ENCODE measurements around the gene GPD1L. TPM values are rescaled to one million over a fixed set of nuclear protein-coding genes. Genes with fewer than 3 reads are reported as not detected.

The GPD1L gene
- total RNA-seq, 1 donor from 2014 or later = 18.9 TPM

- Mint-ChIP-seq H3K4me1 (ENCODE audit: low read depth) (peaks cover 2% of the 10 kb centered on the region), H3K27me3 (ENCODE audit: low read depth) (no peaks in the 10 kb centered on the region), H3K9me3 (no peaks in the 10 kb centered on the region), H3K27ac (no peak overlapping the region), H3K36me3 (ENCODE audit: low read depth) (peaks cover 35% of the 10 kb centered on the region), H3K4me3 (ENCODE audit: low read depth) (no peak overlapping the region)
- intact Hi-C loops (cut with micrococcal nuclease) = loop anchor here (10.0 kb wide), 1 partner anchor 533 kb away; no protein-coding TSS in a partner anchor
- DNase-seq (ENCODE audit: low spot score) = no peak
Observed at GRCh38 chr3:32147933-32148332, 41.5 kb downstream of the GPD1L start.

- no peak for DNase-seq (ENCODE audit: low spot score)
- Mint-ChIP-seq H3K4me1 (ENCODE audit: low read depth) (peaks cover 2% of the 10 kb centered on the region), H3K4me3 (ENCODE audit: low read depth) (no peak overlapping the region), H3K27ac (no peak overlapping the region), H3K27me3 (ENCODE audit: low read depth) (no peaks in the 10 kb centered on the region), H3K36me3 (ENCODE audit: low read depth) (peaks cover 35% of the 10 kb centered on the region), H3K9me3 (no peaks in the 10 kb centered on the region)
- intact Hi-C loops (cut with micrococcal nuclease) = loop anchor here (10.0 kb wide), 1 partner anchor 534 kb away; no protein-coding TSS in a partner anchor
Observed at GRCh38 chr3:32148351-32148750, 41.9 kb downstream of the GPD1L start.

DNA sequence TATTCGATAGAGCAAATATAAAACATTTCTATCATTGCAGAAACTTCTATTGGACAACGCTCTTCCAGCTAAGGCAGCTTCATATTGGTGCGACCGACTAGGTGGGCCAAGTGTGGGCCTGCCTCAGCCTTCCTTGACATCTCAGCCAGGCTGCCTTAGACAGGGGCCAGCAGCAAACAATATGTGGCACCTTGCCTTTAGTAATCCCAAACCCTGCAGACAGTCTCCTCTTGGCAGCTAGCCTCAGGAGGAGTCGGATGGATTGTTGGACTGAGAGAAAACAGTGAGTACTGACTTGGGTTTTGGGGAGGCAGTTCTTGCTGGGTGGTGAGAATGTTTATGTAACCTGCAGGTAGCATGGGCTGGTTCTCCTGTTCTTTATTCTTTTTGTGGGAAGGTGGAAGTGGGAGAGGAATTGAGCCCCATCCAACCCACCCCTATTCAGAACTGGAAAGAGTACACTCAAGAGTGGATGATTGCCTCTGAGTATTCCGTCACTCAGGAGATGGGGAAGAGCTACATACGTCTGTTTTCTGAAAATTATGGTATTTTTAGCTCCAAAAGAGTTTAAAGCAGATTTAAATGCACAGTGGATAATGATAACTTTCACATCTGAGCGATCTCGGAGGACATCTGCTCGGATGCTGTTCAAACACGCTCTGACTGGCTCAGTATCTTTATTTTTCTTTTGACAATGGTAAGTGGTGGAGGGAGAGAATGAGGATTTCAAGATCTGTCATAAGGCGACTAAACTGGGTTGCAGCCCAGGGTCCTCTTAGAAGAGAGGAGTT lies 47.2 kb downstream of the GPD1L start:
- no peaks in the 10 kb centered on the region for H3K4me1 Mint-ChIP-seq (ENCODE audit: low read depth)
- no peak overlapping the region for H3K4me3 Mint-ChIP-seq (ENCODE audit: low read depth)
- DNase-seq (ENCODE audit: low spot score) = no peak
- peaks cover 29% of the 10 kb centered on the region for H3K36me3 Mint-ChIP-seq (ENCODE audit: low read depth)
- no peaks in the 10 kb centered on the region for H3K9me3 Mint-ChIP-seq
- intact Hi-C loops (cut with micrococcal nuclease) = no loop called here
- no peak overlapping the region for H3K27ac Mint-ChIP-seq
- no peaks in the 10 kb centered on the region for H3K27me3 Mint-ChIP-seq (ENCODE audit: low read depth)

DNA sequence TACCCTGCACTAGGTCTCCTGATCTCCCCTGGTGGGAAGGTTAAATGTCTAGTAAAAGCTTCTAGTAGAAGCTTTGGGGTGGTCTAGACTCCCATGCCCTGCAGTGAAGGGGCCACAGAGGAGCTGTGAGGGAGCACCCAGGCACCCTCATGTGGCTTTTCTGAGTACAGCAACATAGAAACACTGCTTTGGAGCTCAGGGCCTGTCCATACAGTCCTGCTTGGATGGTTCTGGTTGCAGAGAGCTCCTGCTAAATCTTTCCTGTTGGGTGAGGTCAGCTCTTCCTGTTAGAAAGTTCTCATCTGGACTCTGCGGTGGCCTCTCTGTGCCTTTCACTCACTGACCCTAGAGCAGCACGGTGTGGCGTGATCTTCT lies 47.8 kb downstream of the GPD1L start:
- intact Hi-C loops (cut with micrococcal nuclease) = no loop called here
- Mint-ChIP-seq H3K4me3 (ENCODE audit: low read depth) (no peak overlapping the region), H3K36me3 (ENCODE audit: low read depth) (peaks cover 24% of the 10 kb centered on the region), H3K27me3 (ENCODE audit: low read depth) (no peaks in the 10 kb centered on the region), H3K9me3 (no peaks in the 10 kb centered on the region), H3K27ac (no peak overlapping the region), H3K4me1 (ENCODE audit: low read depth) (no peaks in the 10 kb centered on the region)
- no peak for DNase-seq (ENCODE audit: low spot score)

DNA sequence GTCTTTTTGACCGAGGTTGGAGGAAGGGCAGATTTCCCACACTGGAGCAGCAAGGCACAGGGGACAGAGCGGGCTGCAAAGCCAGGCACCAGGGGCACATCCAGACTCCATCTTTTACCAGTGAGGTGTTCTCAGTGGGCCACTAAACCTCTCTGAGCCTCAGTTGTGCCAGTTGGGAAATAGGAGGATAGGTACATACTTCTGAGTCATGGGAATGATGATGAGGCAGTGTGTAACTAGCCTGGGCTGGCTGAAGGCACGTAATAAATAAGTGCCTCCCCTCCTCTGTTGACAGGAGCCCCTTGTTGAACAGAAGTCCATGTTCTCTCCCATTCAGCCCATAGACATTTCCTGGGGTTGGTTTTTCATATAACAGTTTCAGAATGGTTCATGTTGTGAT lies 48.7 kb downstream of the GPD1L start:
- DNase-seq (ENCODE audit: low spot score) = no peak
- H3K9me3 Mint-ChIP-seq = no peaks in the 10 kb centered on the region
- H3K4me1 Mint-ChIP-seq (ENCODE audit: low read depth) = no peaks in the 10 kb centered on the region
- intact Hi-C loops (cut with micrococcal nuclease) = no loop called here
- no peak overlapping the region for H3K4me3 Mint-ChIP-seq (ENCODE audit: low read depth)
- H3K27ac Mint-ChIP-seq = no peak overlapping the region
- peaks cover 23% of the 10 kb centered on the region for H3K36me3 Mint-ChIP-seq (ENCODE audit: low read depth)
- no peaks in the 10 kb centered on the region for H3K27me3 Mint-ChIP-seq (ENCODE audit: low read depth)

- intact Hi-C loops (cut with micrococcal nuclease) = no loop called here
- no peak for DNase-seq (ENCODE audit: low spot score)
- Mint-ChIP-seq H3K27ac (no peak overlapping the region), H3K4me1 (ENCODE audit: low read depth) (no peaks in the 10 kb centered on the region), H3K36me3 (ENCODE audit: low read depth) (peaks cover 22% of the 10 kb centered on the region), H3K27me3 (ENCODE audit: low read depth) (no peaks in the 10 kb centered on the region), H3K9me3 (no peaks in the 10 kb centered on the region), H3K4me3 (ENCODE audit: low read depth) (no peak overlapping the region)
Observed at GRCh38 chr3:32157600-32158264, 51.3 kb downstream of the GPD1L start.

DNA sequence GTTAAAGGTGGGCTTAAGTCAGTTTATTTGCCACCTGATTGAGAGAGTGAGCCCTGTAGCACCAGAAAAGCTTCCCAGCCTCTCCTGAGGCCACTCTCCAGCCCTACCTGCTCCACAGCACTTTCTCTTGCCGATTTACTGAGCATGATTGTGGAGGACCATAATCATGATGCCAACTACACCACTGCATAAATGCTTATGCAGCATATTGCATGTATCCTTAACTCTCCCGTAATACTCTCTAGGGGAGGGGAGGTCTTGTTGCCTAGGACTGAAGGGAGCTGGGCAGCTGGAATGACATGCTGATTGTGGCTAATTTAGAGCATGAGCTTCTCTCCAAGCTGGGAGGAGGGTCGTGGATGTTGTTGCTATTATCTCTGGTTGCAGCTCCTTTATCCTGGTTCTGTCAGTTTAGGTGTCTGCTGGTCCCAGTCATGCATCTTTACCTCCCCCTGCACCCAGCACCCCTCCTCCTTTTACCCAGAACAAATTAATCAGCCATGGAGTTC lies 54.3 kb downstream of the GPD1L start:
- Mint-ChIP-seq H3K27ac (no peak overlapping the region), H3K9me3 (no peaks in the 10 kb centered on the region), H3K27me3 (ENCODE audit: low read depth) (no peaks in the 10 kb centered on the region), H3K36me3 (ENCODE audit: low read depth) (peaks cover 29% of the 10 kb centered on the region), H3K4me3 (ENCODE audit: low read depth) (no peak overlapping the region), H3K4me1 (ENCODE audit: low read depth) (no peaks in the 10 kb centered on the region)
- intact Hi-C loops (cut with micrococcal nuclease) = no loop called here
- no peak for DNase-seq (ENCODE audit: low spot score)

DNA sequence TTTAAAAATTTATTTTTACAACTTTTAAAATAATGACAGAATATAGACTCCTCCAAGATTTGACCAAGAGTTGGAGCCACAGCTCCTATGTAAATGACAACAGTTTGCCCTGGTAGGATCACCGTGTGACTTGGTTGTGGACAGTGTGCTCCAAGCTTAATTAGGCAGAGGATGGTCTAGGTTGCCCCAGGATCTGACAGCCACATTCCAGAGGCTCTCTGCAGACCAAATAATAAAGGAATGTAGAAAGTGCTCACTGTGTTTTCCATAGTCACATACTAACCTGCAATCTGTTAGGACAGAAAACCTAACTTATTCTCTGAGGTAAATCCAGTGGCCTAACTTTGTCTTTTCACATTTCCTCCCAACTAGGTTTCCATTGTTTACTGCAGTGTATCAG lies 59.0 kb downstream of the GPD1L start:
- intact Hi-C loops (cut with micrococcal nuclease) = no loop called here
- Mint-ChIP-seq H3K4me3 (ENCODE audit: low read depth) (no peak overlapping the region), H3K36me3 (ENCODE audit: low read depth) (peaks cover 62% of the 10 kb centered on the region), H3K27ac (no peak overlapping the region), H3K4me1 (ENCODE audit: low read depth) (no peaks in the 10 kb centered on the region), H3K9me3 (peaks cover 6% of the 10 kb centered on the region), H3K27me3 (ENCODE audit: low read depth) (no peaks in the 10 kb centered on the region)
- no peak for DNase-seq (ENCODE audit: low spot score)

DNA sequence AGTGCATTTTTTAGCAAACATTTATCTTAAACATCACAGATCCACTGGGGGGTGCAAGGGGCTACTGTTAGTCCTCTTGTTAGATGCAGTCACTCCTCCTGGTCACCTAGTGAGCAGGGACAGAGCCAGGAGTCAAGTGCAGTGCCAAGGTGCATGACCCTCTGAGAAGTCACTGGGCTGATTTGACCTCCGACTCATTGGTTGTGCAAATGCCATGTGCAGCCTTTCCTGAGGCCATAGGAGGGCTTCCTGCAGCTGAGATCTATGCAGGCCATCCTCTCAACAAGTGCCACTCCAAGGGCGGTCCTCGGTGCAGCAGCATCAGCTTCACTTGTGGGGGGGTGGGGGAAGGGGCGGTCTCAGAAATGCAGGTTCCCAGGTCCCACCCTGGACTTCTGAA lies 60.2 kb downstream of the GPD1L start:
- Mint-ChIP-seq H3K4me3 (ENCODE audit: low read depth) (no peak overlapping the region), H3K4me1 (ENCODE audit: low read depth) (no peaks in the 10 kb centered on the region), H3K27ac (no peak overlapping the region), H3K9me3 (peaks cover 16% of the 10 kb centered on the region), H3K27me3 (ENCODE audit: low read depth) (no peaks in the 10 kb centered on the region), H3K36me3 (ENCODE audit: low read depth) (peaks cover 62% of the 10 kb centered on the region)
- intact Hi-C loops (cut with micrococcal nuclease) = no loop called here
- DNase-seq (ENCODE audit: low spot score) = no peak

- Mint-ChIP-seq H3K9me3 (peaks cover 25% of the 10 kb centered on the region), H3K27me3 (ENCODE audit: low read depth) (no peaks in the 10 kb centered on the region), H3K27ac (no peak overlapping the region), H3K4me3 (ENCODE audit: low read depth) (no peak overlapping the region), H3K4me1 (ENCODE audit: low read depth) (peaks cover 12% of the 10 kb centered on the region), H3K36me3 (ENCODE audit: low read depth) (peaks cover 36% of the 10 kb centered on the region)
- intact Hi-C loops (cut with micrococcal nuclease) = loop anchor here (10.0 kb wide), 1 partner anchor 492 kb away; no protein-coding TSS in a partner anchor
- DNase-seq (ENCODE audit: low spot score) = no peak
Observed at GRCh38 chr3:32172420-32172819, 66.0 kb downstream of the GPD1L start.

DNA sequence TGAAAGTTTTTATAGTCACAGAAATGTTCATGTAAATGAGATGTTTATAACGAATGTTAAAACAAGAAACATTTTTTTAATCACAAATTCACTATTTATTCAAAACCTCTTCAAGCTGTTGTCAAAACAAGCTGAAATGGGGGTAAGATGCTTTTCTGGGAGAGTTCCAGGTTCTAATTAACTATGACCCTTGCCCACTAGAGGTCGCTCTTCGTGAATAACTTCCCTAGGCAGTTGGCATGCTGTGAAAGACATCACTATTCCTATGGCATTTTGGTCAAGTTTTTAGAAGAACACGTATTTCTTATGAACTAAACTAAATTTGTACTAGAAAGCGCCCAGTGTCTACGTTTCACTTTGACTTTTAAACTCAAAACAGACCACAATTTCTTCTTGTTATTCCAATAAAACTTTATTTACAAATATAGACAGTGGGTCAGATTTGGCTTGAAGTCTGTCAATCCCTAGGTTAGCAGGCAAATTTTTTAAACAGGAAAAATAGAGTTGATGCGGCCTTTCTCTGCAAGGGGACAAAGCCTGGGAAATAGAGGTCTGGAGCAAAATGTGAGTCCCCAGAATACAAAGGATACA lies 69.3 kb downstream of the GPD1L start:
- H3K9me3 Mint-ChIP-seq = peaks cover 16% of the 10 kb centered on the region
- peak; percentile 21 for DNase-seq (ENCODE audit: low spot score)
- H3K36me3 Mint-ChIP-seq (ENCODE audit: low read depth) = peaks cover 15% of the 10 kb centered on the region
- no peak overlapping the region for H3K27ac Mint-ChIP-seq
- H3K4me1 Mint-ChIP-seq (ENCODE audit: low read depth) = peaks cover 15% of the 10 kb centered on the region
- H3K27me3 Mint-ChIP-seq (ENCODE audit: low read depth) = peaks cover 2% of the 10 kb centered on the region
- intact Hi-C loops (cut with micrococcal nuclease) = loop anchor here (5.0 to 10.0 kb wide), 3 partner anchors 122 to 489 kb away; no protein-coding TSS in a partner anchor
- no peak overlapping the region for H3K4me3 Mint-ChIP-seq (ENCODE audit: low read depth)

DNA sequence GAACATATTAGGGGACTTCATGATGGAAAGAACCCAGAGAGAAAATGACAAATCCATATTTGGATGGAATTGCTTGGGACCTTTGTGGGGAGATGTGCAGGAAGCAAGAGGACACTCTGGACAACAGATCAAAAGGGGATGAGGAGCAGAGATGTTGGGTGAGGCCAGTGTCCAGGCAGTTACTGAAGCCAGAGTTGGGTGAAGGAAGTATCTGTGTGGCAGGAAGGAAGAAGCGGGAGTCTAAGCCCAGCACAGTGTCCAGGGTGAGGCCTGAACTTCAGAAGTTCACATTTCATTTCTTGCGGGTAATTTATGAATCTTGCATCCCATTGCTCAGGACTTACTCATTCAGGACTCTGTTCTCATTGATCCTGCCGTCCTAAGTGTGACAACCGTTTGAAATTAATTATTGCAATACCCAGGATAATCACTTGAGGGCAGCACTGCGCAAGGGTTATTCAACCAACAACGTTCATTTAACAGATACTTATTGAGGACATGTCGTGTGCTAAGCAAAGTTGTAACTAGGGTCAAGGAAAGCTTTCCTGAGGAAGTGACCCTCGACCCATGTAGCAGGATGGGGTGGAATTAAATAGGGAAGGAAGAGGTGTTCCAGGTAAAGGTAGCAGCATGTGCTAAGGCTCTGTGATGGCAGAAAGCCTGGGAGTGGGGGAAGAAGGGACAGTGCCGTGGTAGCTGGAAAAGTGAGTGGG lies 70.7 kb downstream of the GPD1L start:
- DNase-seq (ENCODE audit: low spot score) = peak; percentile 49
- intact Hi-C loops (cut with micrococcal nuclease) = loop anchor here (1.0 to 10.0 kb wide), 4 partner anchors 120 to 488 kb away; no protein-coding TSS in a partner anchor
- peaks cover 3% of the 10 kb centered on the region for H3K9me3 Mint-ChIP-seq
- peak overlapping the region; percentile 1 for H3K4me3 Mint-ChIP-seq (ENCODE audit: low read depth)
- peaks cover 5% of the 10 kb centered on the region for H3K36me3 Mint-ChIP-seq (ENCODE audit: low read depth)
- no peak overlapping the region for H3K27ac Mint-ChIP-seq
- H3K4me1 Mint-ChIP-seq (ENCODE audit: low read depth) = peaks cover 15% of the 10 kb centered on the region
- H3K27me3 Mint-ChIP-seq (ENCODE audit: low read depth) = peaks cover 11% of the 10 kb centered on the region

Data from activated T-helper 2 cell treated with anti-CD3 and anti-CD28 coated beads, Interferon-gamma antibody, Interleukin-2, Interleukin-4, amounts not matched to agents 10 μg/mL and 5 μg/mL and 100 μg/mL, durations not matched to agents 14 hours and 24 hours and 36 hours (primary cell).